ENCODE results near the gene PDGFRA. TPM values are rescaled to one million over a fixed set of nuclear protein-coding genes. Genes with fewer than 3 reads are reported as not detected.
A peak's percentile ranks its signal among the peaks of the same experiment; 100 is the strongest.

The PDGFRA gene
- 100 to 1,000 TPM; 139 to 260 (median 179) TPM for polyA plus RNA-seq (ENCODE audit: insufficient read length in 4 of 4)

- peak in 3 of 4 donors; percentile 76 to 84 (median 77) for DNase-seq (ENCODE audit: low read depth in 4 of 4, low spot score in 2 of 4)
These were observed at the start of gene PDGFRA for GRCh38 chr4:54228961-54229501. TSS of gene PDGFRA (plus strand) at chr4:54229293. CDS start at chr4:54258769, 29,476 bp downstream.

- DNase-seq (ENCODE audit: low read depth in 4 of 4, low spot score in 2 of 4), result no peak
These were observed 44.5 kb upstream of the PDGFRA start for GRCh38 chr4:54184581-54184980.

DNA sequence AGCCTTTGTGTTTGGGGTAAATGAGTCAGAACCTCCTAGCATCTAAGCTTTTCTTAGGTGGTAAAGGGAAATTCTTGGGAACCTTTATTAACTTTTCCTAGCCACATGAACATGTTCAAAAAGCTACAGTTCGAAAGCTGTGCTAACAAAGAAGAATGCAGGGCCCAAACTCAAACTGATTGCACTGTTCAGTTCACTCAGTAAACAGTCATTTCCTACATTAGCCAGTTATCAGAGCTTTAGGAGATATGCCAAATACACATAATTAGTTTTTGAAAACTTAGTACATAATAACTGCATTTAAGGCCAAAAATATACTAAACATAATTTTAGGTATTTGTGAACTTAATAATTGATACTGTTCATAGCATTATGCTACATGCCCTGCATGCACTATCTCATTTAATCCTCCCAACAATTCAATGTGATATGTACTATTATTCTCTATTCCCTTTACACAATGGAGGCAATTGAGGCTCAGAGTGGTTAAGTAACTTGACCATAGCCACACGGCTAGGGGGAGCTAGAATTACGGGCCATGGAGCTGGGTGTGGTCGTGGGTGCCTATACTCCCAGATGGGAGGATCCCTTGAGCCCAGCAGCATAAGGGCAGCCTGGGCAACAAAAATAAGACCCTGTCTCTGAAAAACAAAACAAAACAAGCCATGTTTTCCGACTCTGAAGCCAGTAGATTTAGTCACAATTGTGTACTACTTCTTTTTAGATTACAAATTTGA, 43.9 kb upstream of the PDGFRA start:
- no peak for DNase-seq (ENCODE audit: low read depth in 4 of 4, low spot score in 2 of 4)

- DNase-seq (ENCODE audit: low read depth in 4 of 4, low spot score in 2 of 4), result no peak
These were observed 43.2 kb upstream of the PDGFRA start for GRCh38 chr4:54185866-54186265.

DNA sequence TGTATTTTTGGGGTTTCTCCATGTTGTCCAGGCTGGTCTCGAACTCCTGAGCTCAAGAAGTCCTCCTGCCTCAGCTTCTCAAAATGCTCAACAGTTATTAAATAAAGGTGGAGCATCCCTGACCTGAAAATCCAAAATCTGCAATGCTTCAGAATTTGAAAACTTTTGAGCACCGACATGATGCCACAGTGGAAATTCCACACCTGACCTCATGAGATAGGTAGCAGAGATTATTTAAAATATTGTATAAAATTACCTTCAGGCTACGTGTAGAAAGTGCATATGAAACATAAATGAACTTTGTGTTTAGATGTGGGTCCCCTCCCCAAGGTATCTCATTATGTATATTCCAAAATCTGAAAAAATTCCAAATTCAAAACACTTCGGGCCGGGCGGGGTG, 42.7 kb upstream of the PDGFRA start:
- no peak for DNase-seq (ENCODE audit: low read depth in 4 of 4, low spot score in 2 of 4)

- no peak for DNase-seq (ENCODE audit: low read depth in 4 of 4, low spot score in 2 of 4)
These were observed 41.9 kb upstream of the PDGFRA start for GRCh38 chr4:54187148-54187547.

DNA sequence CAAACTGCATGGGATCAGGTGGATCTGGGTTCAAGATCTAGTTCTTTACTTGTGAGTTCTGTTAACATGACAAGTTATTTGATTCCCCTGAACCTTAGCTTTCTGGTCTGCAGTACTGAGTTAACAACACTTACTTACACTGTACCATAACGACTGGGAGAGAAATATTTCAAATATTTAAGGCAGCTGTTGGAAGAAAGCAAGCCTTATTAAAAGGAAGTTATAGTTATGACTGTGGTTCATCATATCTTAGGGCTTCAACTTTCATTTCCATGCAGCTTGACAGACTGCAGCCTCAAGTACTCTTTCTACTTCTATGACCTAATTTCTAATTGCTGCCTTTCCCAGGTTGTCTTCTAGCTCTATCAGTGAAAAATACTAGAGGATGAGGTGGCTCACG, 40.0 kb upstream of the PDGFRA start:
- no peak for DNase-seq (ENCODE audit: low read depth in 4 of 4, low spot score in 2 of 4)

- no peak for DNase-seq (ENCODE audit: low read depth in 4 of 4, low spot score in 2 of 4)
These were observed 36.3 kb upstream of the PDGFRA start for GRCh38 chr4:54192811-54193210.

GRCh38 chr4:54197926-54198325, 31.2 kb upstream of the PDGFRA start:
- no peak for DNase-seq (ENCODE audit: low read depth in 4 of 4, low spot score in 2 of 4)

- DNase-seq (ENCODE audit: low read depth in 4 of 4, low spot score in 2 of 4), result no peak
These were observed 29.2 kb upstream of the PDGFRA start for GRCh38 chr4:54199919-54200318.

DNA sequence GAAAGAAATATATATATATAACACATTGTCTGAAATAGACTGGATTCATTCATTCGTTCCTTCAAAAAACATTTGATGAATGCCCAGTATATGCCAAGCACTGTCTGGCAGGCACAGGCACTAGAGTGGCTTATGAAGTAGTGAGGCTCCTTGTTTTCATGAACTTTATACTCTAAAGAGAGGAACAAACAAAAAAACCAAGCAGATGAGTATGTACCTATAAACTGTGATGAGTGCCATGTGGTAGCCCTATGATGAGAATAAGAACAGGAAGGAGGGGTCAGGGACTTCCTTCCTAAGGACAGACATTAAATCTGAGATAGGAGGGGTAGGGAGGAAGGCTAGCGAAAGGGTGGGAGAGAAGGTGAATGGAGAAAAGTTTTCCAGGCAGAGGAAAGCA, 19.5 kb upstream of the PDGFRA start:
- DNase-seq (ENCODE audit: low read depth in 4 of 4, low spot score in 2 of 4), result no peak

DNA sequence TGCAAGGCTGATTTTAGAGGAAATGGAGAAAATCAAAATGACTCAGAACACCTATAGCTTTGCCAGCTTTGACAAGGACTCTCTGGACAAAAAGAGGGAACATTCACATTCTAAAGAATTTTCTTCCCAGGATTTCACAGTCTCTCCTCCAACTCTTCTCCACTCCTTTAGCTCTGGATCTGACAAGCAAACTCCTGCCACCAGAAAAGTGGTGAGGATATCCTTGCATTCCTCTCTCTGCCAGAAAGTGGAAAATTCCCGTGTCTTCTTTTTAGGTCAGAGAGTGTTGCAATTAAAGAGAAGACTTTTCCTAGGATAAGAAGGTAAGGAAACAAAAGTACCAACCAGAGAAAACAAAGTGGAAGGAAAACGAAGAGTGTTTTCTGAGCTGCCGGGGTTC, 16.1 kb upstream of the PDGFRA start:
- DNase-seq (ENCODE audit: low read depth in 4 of 4, low spot score in 2 of 4), result no peak

GRCh38 chr4:54213761-54214160, 15.3 kb upstream of the PDGFRA start:
- no peak for DNase-seq (ENCODE audit: low read depth in 4 of 4, low spot score in 2 of 4)

DNA sequence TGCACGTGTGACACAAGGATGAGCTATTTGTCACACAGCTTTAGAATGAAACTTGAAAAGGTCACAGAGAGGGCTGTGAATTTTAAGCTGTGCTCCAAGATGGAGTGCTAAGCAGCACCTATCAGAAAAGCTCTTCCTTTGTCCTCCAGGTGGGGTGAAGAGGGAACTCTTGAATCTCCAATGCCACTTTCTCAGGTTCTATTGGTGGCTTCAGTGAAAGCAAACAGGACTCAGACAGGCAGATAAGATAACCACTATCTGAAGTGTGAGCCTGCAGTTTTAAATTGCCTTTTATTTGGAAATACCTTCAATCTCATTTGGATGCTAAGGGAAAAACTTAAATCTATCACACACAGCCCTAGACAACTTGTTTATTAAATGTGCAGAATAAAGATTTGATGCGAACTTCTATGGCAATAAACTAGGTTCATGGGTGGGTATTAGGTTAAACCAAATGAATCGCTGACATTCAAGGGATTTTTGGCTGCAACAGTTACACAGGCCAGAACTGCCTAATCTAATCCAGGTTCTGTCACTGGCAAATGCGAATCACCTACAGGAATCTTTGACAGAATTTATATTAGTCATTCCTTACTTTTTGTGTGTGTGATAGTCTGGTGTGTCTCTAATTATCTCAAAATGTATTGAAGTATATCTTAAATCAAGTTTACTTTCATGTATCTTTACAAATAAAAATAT, 13.6 kb upstream of the PDGFRA start:
- DNase-seq (ENCODE audit: low read depth in 4 of 4, low spot score in 2 of 4), result no peak

- peak in 3 of 4 donors; percentile 78 to 86 (median 86) for DNase-seq (ENCODE audit: low read depth in 4 of 4, low spot score in 2 of 4)
These were observed 11.2 kb upstream of the PDGFRA start for GRCh38 chr4:54217642-54218495.

- no peak for DNase-seq (ENCODE audit: low read depth in 4 of 4, low spot score in 2 of 4)
These were observed 10.4 kb upstream of the PDGFRA start for GRCh38 chr4:54218736-54219135.

GRCh38 chr4:54224996-54225597, 4.0 kb upstream of the PDGFRA start:
- DNase-seq (ENCODE audit: low read depth in 4 of 4, low spot score in 2 of 4), result peak in 3 of 4 donors; percentile 29 to 45 (median 41)

DNA sequence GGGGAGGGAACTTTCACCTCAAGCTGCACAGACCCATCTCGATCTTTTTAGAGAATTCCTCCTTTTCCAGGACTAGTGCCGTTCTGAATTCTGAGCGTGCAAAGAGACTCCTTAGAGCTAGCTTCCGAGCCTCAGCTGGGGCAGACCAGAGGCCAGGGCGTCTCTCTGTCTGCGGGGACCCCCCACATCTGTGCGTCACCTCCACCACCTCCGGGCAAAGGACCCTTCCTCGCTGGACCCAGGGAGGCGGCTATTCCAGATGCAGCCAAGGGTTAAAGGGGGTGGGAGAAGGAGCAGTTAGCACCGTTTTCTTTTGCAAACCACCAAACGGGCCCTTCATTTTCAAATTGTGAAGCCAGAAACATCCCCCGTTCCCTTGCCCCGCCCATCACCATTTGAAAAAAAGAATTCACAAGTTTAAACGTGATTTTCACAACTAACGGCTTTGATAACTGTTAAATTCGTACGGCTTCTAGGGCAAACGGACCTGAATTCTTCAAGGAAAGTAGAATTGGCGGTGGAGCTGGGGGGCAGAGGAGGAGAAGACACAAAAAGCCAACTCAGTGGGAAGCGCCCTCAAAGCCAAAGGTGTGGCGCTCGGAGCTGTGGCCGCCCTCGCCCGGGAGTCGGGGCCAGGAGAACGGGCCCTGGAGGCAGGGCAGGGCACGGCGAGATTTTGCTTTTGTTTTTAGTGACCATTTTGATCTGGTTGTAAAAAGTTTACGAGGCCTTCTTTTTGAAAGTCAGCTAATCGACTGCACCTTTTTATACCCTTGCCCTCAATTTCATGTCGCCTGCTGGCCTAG, 3.3 kb upstream of the PDGFRA start:
- DNase-seq (ENCODE audit: low read depth in 4 of 4, low spot score in 2 of 4), result peak in 3 of 4 donors; percentile 24 to 38 (median 31)

GRCh38 chr4:54226404-54227255, 2.5 kb upstream of the PDGFRA start:
- peak in 3 of 4 donors; percentile 24 to 39 (median 27) for DNase-seq (ENCODE audit: low read depth in 4 of 4, low spot score in 2 of 4)

All from left renal cortex interstitium (tissue), 4 donors.